Breast epithelium (tissue), 4 donors: Measurements from ENCODE around the gene COL4A4. TPM values are rescaled to one million over a fixed set of nuclear protein-coding genes. Genes with fewer than 3 reads are reported as not detected.

Experiments used
- DNase-seq, 2 donors: peaks; one replicate each; pipeline ENCODE4 v3.0.0-alpha.2; 2019; ENCODE audit warnings: low spot score in 2 of 2
- H3K27ac ChIP-seq, 2 donors: fragments of 200-600 bp; sonication (generic) in 1 of 2; one replicate each; pipeline ENCODE4 v1.5.1; 2016 to 2019; ENCODE audit warnings: mild to moderate bottlenecking in 1 of 2
- H3K27me3 ChIP-seq, 2 donors: fragments of 200-600 bp; sonication (generic) in 1 of 2; one replicate each; pipeline versions ENCODE4 v1.5.1 to v1.6.0; 2017 to 2019; ENCODE audit warnings: control low read depth in 1 of 2, mild to moderate bottlenecking in 1 of 2
- H3K36me3 ChIP-seq: fragments of 200-600 bp; one replicate; pipeline ENCODE4 v1.5.1; 2019
- H3K4me1 ChIP-seq, 2 donors: fragments of 200-600 bp; sonication (generic); one replicate each; pipeline ENCODE4 v1.5.1; 2016 to 2019; ENCODE audit warnings: control low read depth in 1 of 2
- H3K4me3 ChIP-seq, 3 donors: fragments of 200-600 bp; sonication (generic); 1 replicate in 2 of 3; 2 replicates in 1 of 3; pipeline ENCODE4 v1.5.1; 2016 to 2019; ENCODE audit warnings: mild to moderate bottlenecking in 3 of 3, moderate library complexity in 2 of 3
- H3K9me3 ChIP-seq, 2 donors: fragments of 200-600 bp; sonication (generic) in 1 of 2; one replicate each; pipeline ENCODE4 v1.5.1; 2016 to 2019; ENCODE audit warnings: control low read depth in 1 of 2
- POLR2A ChIP-seq: fragments of 450-650 bp; IDR thresholded peaks from one replicate; pipeline ENCODE4 v1.6.1; 2016; ENCODE audit warnings: antibody characterized with exemption, mild to moderate bottlenecking, moderate library complexity
- POLR2AphosphoS5 ChIP-seq, 3 donors: sonication (generic); formaldehyde crosslinking; IDR thresholded peaks; one replicate each; pipeline ENCODE4 v1.6.1; 2017; ENCODE audit warnings: antibody characterized with exemption in 3 of 3
- intact Hi-C: fragments of 100-400 bp; cut with DNase I; formaldehyde crosslinking; loops from one replicate; pipeline ENCODE4 v1.15.1; 2023; ENCODE audit warnings: low total_unique reads
- total RNA-seq, 3 donors: library from RNA; depleted of rRNA; stranded (reverse); fragments of >200 nt; gene quantifications; one replicate each; pipeline ENCODE4 v1.1.0, GENCODE V29; 2016
- TF ChIP-seq, protein P1 (sequence below), 3 donors: fragments of 450-650 bp; IDR thresholded peaks; one replicate each; pipeline ENCODE4 v1.5.1; 2016 to 2017; ENCODE audit warnings: antibody characterized with exemption in 3 of 3, mild to moderate bottlenecking in 3 of 3, moderate library complexity in 3 of 3

The COL4A4 gene
- total RNA-seq, 3 donors from 2014 or later: 1.2 to 3.8 (median 1.6) TPM

DNA sequence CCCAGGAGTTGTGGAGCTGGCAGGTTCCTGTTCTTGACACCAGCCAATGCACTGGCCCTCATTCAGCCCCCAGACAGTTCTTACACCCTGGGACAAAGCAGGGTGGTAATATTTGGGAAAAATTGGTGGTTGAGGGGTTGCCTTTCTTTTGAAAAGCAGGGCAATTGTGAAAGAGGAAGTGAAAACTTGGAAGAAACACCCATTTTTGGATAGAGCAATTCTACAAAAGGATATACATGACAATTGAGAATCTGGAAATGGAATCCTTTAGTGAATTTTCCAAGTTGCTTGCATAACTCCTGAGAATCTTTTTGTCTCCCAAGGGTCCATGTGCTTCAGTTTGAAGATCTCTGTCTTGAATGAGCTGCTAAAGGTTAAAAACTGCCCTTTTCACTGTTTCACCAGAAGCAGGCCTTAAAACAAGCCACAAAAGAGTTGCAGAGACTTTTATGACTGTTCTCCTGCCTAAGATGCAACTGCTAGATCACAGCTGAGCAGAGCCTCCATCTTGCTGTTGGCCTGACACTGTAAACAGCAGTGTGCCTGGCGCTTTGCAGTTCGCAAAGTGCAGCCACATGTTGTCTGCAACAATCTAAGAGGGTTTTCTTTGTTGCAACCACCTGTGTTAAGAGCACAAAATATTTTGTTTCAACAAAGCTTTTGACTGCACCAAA is 11.8 kb downstream of the COL4A4 start:
- Histone ChIP-seq H3K36me3 (no peaks in the 10 kb centered on the region), H3K9me3 (no peaks in the 10 kb centered on the region), H3K4me3 (no peak overlapping the region), H3K27me3 (no peaks in the 10 kb centered on the region), H3K4me1 (no peaks in the 10 kb centered on the region), H3K27ac (no peak overlapping the region)
- TF ChIP-seq POLR2AphosphoS5 (IDR thresholded peaks at IDR 0.05): no peak
- TF ChIP-seq, protein P1, sequence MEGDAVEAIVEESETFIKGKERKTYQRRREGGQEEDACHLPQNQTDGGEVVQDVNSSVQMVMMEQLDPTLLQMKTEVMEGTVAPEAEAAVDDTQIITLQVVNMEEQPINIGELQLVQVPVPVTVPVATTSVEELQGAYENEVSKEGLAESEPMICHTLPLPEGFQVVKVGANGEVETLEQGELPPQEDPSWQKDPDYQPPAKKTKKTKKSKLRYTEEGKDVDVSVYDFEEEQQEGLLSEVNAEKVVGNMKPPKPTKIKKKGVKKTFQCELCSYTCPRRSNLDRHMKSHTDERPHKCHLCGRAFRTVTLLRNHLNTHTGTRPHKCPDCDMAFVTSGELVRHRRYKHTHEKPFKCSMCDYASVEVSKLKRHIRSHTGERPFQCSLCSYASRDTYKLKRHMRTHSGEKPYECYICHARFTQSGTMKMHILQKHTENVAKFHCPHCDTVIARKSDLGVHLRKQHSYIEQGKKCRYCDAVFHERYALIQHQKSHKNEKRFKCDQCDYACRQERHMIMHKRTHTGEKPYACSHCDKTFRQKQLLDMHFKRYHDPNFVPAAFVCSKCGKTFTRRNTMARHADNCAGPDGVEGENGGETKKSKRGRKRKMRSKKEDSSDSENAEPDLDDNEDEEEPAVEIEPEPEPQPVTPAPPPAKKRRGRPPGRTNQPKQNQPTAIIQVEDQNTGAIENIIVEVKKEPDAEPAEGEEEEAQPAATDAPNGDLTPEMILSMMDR (IDR thresholded peaks at IDR 0.05): no peak
- TF ChIP-seq POLR2A: no peak
- intact Hi-C loops: no loop called here
- no peak for DNase-seq

DNA sequence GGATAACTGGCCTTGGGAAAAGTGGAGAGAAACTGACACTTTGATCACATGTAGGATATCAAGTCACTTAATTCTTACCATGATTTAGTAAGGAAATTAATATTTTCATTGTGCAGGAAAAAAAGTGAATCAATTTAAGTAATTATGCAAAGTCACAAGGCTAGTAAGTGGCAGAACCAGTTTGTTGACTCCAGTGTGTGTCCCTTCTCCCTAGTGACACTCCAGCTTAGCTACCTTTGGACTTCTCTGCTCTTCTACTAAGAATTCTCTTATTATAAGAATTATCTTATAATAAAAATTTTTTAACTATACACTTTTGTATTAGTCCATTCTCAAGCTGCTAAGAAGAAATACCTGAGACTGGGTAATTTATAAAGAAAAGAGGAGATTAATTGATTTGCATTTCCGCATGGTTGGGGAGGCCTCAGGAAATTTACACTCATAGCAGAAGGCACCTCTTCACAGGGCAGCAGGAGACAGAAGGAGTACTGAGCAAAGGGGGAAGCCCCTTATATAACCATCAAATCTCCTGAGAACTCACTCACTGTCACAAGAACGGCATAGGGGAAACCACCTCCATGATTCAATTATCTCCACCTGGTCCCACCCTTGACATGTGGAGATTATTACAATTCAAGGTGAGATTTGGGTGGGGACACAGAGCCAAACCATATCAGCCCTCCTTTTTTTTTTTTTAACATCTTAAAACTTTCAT is 13.6 kb downstream of the COL4A4 start:
- Histone ChIP-seq H3K27ac (no peak overlapping the region), H3K36me3 (no peaks in the 10 kb centered on the region), H3K9me3 (no peaks in the 10 kb centered on the region), H3K4me1 (no peaks in the 10 kb centered on the region), H3K4me3 (no peak overlapping the region), H3K27me3 (no peaks in the 10 kb centered on the region)
- TF ChIP-seq POLR2AphosphoS5 (IDR thresholded peaks at IDR 0.05): no peak
- TF ChIP-seq, protein P1 (IDR thresholded peaks at IDR 0.05): no peak
- TF ChIP-seq POLR2A: no peak
- no peak for DNase-seq
- intact Hi-C loops: no loop called here

DNA sequence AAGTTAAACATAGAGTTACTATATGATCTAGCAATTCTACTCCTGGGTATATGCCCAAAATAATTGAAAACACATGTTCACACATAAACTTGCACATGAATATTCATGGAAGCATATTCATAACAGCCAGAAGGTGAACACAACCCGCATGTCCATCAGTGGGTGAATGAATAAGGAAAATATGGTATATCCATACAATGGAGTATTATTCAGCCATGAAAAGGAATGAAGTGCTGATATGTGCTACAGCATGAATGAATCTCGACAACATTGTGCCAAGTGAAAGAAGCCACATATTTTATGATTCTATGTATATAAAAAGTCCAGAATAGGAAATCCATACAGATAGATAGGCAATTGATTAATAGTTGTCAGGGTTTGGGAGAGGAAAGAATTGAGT is 15.9 kb downstream of the COL4A4 start:
- TF ChIP-seq POLR2A: no peak
- intact Hi-C loops: no loop called here
- no peaks in the 10 kb centered on the region for H3K4me1 ChIP-seq
- no peaks in the 10 kb centered on the region for H3K9me3 ChIP-seq
- no peaks in the 10 kb centered on the region for H3K36me3 ChIP-seq
- no peaks in the 10 kb centered on the region for H3K27me3 ChIP-seq
- no peak overlapping the region for H3K27ac ChIP-seq
- DNase-seq: no peak
- no peak overlapping the region for H3K4me3 ChIP-seq

DNA sequence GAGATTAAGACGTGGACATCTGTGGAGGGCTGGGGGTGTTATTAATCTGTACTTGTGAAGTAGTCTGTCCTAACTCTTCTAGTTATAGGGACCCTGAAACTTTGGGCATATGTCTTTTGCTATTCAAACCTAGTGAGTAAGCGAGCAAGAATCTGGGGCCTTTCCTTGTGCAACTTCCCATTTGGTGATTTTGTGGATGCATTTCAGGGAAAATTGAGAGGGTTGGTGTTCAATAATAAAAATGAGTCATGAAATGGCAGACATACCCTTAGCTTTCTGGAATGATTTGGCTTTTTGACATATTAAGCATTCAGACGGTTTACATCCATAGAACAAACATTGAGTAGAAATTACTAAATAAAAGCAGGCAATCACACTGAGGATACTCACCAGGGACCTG is 17.0 kb downstream of the COL4A4 start:
- TF ChIP-seq POLR2AphosphoS5 (IDR thresholded peaks at IDR 0.05): no peak
- TF ChIP-seq POLR2A: no peak
- TF ChIP-seq, protein P1 (IDR thresholded peaks at IDR 0.05): no peak
- H3K27ac ChIP-seq: no peak overlapping the region
- no peaks in the 10 kb centered on the region for H3K36me3 ChIP-seq
- intact Hi-C loops: no loop called here
- no peaks in the 10 kb centered on the region for H3K9me3 ChIP-seq
- no peak for DNase-seq
- H3K27me3 ChIP-seq: no peaks in the 10 kb centered on the region
- H3K4me3 ChIP-seq: no peak overlapping the region
- no peaks in the 10 kb centered on the region for H3K4me1 ChIP-seq

DNA sequence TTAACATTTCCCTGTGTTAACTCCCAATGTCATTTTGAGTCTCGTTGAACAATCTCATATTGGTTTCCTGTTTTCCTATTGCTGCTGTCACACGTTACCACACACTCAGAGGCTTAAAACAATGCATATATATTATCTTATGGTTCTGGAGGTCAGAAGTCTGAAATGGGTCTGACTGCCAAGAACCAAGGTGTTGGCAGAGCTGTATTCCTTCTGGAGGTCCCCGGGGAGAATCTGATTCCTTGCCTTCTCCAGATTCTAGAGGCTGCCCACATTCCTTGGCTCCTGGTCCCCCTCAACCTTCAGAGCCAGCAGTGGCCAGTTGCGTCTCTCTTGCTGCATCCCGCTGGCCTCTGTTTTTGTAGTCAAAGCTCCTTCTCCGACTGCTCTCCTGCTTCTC is 17.5 kb downstream of the COL4A4 start:
- Histone ChIP-seq H3K27ac (no peak overlapping the region), H3K9me3 (no peaks in the 10 kb centered on the region), H3K4me3 (no peak overlapping the region), H3K36me3 (no peaks in the 10 kb centered on the region), H3K4me1 (no peaks in the 10 kb centered on the region), H3K27me3 (no peaks in the 10 kb centered on the region)
- intact Hi-C loops: no loop called here
- TF ChIP-seq POLR2AphosphoS5 (IDR thresholded peaks at IDR 0.05) (no peak), POLR2A (no peak)
- TF ChIP-seq, protein P1 (IDR thresholded peaks at IDR 0.05): no peak
- no peak for DNase-seq
